ENCODE measurements around the gene SYT15. TPM values are rescaled to one million over a fixed set of nuclear protein-coding genes. Genes with fewer than 3 reads are reported as not detected.

The SYT15 gene
- total and polyA plus RNA-seq, 2 of the 13 experiments (the other 11 are each of a cell fraction or from before 2014, with no cell fraction given): 0.24 to 0.38 TPM

- TF ChIP-seq ZNF577 (CRISPR knock-in tag; IDR thresholded peaks at IDR 0.05; ENCODE audit: borderline replicate concordance, low read depth) (no peak), TP53 (CRISPR knock-in tag; conservative IDR thresholded peaks at IDR 0.05) (no peak), ATF6 (CRISPR knock-in tag; conservative IDR thresholded peaks at IDR 0.05) (no peak), ZNF124 (CRISPR knock-in tag; IDR thresholded peaks at IDR 0.05) (no peak), FOXA3 (CRISPR knock-in tag; IDR thresholded peaks at IDR 0.05) (peak; percentile 7; the same call in 1 of the 2 replicates), EHMT2 (IDR thresholded peaks at IDR 0.05; ENCODE audit: borderline replicate concordance, low read depth, low read length) (no peak), THAP9 (CRISPR knock-in tag; IDR thresholded peaks at IDR 0.05; ENCODE audit: borderline replicate concordance) (no peak)
Observed at GRCh38 chr10:46558392-46559185, 20.3 kb upstream of the SYT15 start (continued).
